CD4-positive, alpha-beta T cell treated with Interleukin-15 for 1 hour (primary cell): ENCODE measurements around the gene OPN1SW.

Experiments
- DNase-seq: peaks from one replicate; pipeline ENCODE4 v3.0.0-alpha.2; 2020

OPN1SW gene

GRCh38 chr7:128792471-128793180 lies 17.0 kb upstream of the OPN1SW start:
- DNase-seq: no peak

- no peak for DNase-seq
Measured at GRCh38 chr7:128791972-128792327, 16.4 kb upstream of the OPN1SW start.

GRCh38 chr7:128791121-128791971 lies 15.8 kb upstream of the OPN1SW start, which contains the start of gene CCDC136:
Gene CCDC136, plus strand, starts transcription at chr7:128791968. Its CDS starts 444 bp downstream, at chr7:128792412.
- peak; percentile 78 for DNase-seq

- no peak for DNase-seq
Measured at GRCh38 chr7:128790315-128791041, 14.9 kb upstream of the OPN1SW start.

GRCh38 chr7:128788446-128789412 lies 13.1 kb upstream of the OPN1SW start:
- DNase-seq: no peak

- DNase-seq: no peak
Measured at GRCh38 chr7:128785738-128786137, 10.1 kb upstream of the OPN1SW start.

GRCh38 chr7:128783143-128783861 lies 7.7 kb upstream of the OPN1SW start:
- no peak for DNase-seq

GRCh38 chr7:128781851-128782250 lies 6.3 kb upstream of the OPN1SW start:
- no peak for DNase-seq

DNA sequence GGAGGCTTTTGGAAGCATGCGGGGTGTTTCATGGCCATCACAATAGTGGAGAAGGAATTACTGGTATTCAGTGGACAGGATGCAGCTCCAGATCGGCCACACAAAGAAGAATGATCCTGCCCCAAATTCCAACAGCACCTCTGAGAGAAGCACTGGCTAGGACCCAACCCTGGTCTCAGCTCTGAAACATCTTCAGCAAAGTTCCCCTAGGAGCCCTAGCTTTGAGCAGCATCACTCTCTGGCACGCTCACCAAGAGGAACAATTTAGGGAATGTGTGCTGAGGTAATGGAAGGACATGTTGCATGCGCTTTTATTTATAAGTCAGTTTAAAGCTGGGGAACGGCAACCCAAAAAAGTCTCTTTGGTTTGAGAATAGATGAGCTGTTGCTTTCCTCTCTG lies 5.5 kb upstream of the OPN1SW start:
- no peak for DNase-seq

DNA sequence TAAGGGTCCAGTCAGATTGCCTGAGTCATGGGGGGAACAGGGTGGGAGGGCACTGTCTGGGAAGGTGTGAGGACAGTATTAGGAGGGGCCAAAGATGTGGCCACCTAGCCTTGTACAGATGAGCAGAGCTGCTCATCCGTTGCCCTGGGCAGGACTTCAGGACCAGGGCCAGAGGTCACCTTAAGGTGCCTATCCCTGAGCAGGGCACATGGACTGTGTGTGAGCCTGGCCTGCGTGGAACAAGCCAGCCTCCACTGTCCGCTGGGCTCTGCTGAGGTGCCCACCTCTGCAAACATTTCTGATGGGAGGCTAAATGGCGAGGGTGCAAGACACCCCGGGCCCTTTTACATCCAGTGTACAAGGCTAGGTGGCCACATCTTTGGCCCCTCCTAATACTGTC lies 3.4 kb upstream of the OPN1SW start:
- DNase-seq: no peak

GRCh38 chr7:128777156-128778123 lies 1.8 kb upstream of the OPN1SW start:
- no peak for DNase-seq

- no peak for DNase-seq
Measured at GRCh38 chr7:128774921-128775320, 673 bp downstream of the OPN1SW start.

DNA sequence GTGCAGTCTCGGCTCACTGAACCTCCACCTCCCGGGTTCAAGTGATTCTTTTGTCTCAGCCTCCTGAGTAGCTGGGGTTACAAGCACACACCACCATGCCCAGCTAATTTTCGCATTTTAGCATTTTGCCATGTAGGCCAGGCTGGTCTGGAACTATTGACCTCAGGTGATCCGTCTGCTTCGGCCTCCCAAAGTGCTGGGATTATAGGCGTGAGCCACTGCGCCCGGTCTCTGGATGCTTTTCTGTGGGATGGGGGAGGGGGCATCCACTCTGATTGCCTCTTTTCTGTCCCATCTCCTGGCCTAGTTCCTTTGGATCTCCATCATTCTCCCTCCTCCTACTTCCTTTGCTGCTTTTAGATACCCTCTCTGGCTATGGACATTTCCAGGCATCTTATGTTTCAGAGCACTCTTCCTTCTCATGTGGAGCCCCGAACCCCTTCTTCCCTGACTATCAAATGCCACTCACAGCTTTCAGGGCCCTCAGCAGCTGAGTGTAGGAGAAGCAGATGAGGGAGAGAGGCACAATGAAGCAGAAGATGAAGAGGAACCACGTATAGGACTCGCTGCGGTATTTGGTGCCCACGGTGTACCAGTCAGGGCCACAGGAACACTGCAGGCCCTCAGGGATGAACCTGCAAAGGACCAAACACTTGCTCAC lies 1.4 kb downstream of the OPN1SW start:
- DNase-seq: no peak

GRCh38 chr7:128773604-128774003 lies 2.0 kb downstream of the OPN1SW start:
- no peak for DNase-seq

- no peak for DNase-seq
Measured at GRCh38 chr7:128770233-128770632, 5.4 kb downstream of the OPN1SW start.

DNA sequence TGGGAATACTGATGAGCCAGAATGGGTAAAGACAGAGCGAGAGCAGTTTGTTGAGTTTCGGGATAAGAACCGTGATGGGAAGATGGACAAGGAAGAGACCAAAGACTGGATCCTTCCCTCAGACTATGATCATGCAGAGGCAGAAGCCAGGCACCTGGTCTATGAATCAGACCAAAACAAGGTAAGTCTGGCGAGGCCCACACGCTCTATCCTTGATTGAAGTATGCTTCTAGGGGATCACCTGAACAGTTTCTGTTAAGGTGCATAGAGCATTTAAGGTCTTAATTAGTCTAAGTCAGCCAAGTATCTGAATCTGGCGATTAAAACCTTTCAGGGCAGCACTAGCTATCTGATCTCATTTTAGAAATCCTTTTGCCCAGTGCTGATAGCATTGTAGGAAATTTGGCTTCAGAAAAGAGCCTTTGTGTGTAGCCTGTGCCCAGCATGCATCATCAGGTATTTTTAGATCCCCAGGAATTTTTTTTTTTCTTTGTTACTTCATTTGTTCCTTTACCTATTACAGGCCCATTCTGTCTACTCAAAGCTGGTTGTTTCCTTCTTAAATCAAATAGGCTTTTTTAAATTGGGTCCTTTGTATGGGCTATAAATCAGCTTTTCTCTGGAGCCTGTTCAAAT lies 8.0 kb downstream of the OPN1SW start:
- DNase-seq: no peak

- no peak for DNase-seq
Measured at GRCh38 chr7:128763541-128763940, 12.1 kb downstream of the OPN1SW start.

- DNase-seq: no peak
Measured at GRCh38 chr7:128759242-128759641, 16.4 kb downstream of the OPN1SW start.

GRCh38 chr7:128758553-128758952 lies 17.0 kb downstream of the OPN1SW start:
- no peak for DNase-seq
